HEK293 (cell line): ENCODE data around the gene MKNK2.

ENCODE experiments used
- CTCF ChIP-seq: fragments of 450-650 bp; formaldehyde crosslinking; IDR thresholded peaks from 2 replicates; pipeline ENCODE4 v1.5.1; 2016; ENCODE audit warnings: missing biosample characterization, missing genetic modification characterization
- HOXA7 ChIP-seq: sonication (generic); formaldehyde crosslinking; IDR thresholded peaks from 2 replicates; pipeline ENCODE4 v1.8.1; 2022; ENCODE audit warnings: missing genetic modification reagents, borderline replicate concordance
- ZBTB21 ChIP-seq: fragments of 450-650 bp; formaldehyde crosslinking; IDR thresholded peaks from 2 replicates; pipeline ENCODE4 v1.5.1; 2017; ENCODE audit warnings: missing biosample characterization, missing genetic modification characterization
- ZNF112 ChIP-seq: fragments of 450-650 bp; formaldehyde crosslinking; IDR thresholded peaks from 2 replicates; pipeline ENCODE4 v1.5.0; 2017; ENCODE audit warnings: missing biosample characterization, missing genetic modification characterization
- ZNF274 ChIP-seq, 2 experiments: fragments of 200-500 bp in 1 of 2; fragments of 450-650 bp in 1 of 2; sonication (Bioruptor generic) in 1 of 2; formaldehyde crosslinking in 1 of 2; IDR thresholded peaks; 2 replicates each; pipeline versions ENCODE4 v1.5.1 to v1.6.1; 2014 to 2016; ENCODE audit warnings: borderline replicate concordance in 1 of 2, inconsistent platforms in 1 of 2, low read length in 1 of 2, missing biosample characterization in 1 of 2, missing genetic modification characterization in 1 of 2
- ZNF292 ChIP-seq: fragments of 450-650 bp; formaldehyde crosslinking; IDR thresholded peaks from 2 replicates; pipeline ENCODE4 v1.5.1; 2016; ENCODE audit warnings: low read depth, missing biosample characterization, missing genetic modification characterization, borderline replicate concordance
- ZNF514 ChIP-seq: fragments of 450-650 bp; formaldehyde crosslinking; IDR thresholded peaks from 2 replicates; pipeline ENCODE4 v1.5.1; 2016; ENCODE audit warnings: missing biosample characterization, missing genetic modification characterization
- ZNF76 ChIP-seq: fragments of 450-650 bp; formaldehyde crosslinking; IDR thresholded peaks from 2 replicates; pipeline ENCODE4; 2016; ENCODE audit warnings: low read depth, missing biosample characterization, missing genetic modification characterization, borderline replicate concordance
- ZSCAN18 ChIP-seq: fragments of 450-650 bp; formaldehyde crosslinking; IDR thresholded peaks from 2 replicates; pipeline ENCODE4 v1.5.1; 2016; ENCODE audit warnings: missing biosample characterization, missing genetic modification characterization
- TF ChIP-seq, protein P1 (sequence below): fragments of 450-650 bp; formaldehyde crosslinking; IDR thresholded peaks from 2 replicates; pipeline ENCODE4 v1.5.1; 2016; ENCODE audit warnings: missing biosample characterization, missing genetic modification characterization, borderline replicate concordance

DNA sequence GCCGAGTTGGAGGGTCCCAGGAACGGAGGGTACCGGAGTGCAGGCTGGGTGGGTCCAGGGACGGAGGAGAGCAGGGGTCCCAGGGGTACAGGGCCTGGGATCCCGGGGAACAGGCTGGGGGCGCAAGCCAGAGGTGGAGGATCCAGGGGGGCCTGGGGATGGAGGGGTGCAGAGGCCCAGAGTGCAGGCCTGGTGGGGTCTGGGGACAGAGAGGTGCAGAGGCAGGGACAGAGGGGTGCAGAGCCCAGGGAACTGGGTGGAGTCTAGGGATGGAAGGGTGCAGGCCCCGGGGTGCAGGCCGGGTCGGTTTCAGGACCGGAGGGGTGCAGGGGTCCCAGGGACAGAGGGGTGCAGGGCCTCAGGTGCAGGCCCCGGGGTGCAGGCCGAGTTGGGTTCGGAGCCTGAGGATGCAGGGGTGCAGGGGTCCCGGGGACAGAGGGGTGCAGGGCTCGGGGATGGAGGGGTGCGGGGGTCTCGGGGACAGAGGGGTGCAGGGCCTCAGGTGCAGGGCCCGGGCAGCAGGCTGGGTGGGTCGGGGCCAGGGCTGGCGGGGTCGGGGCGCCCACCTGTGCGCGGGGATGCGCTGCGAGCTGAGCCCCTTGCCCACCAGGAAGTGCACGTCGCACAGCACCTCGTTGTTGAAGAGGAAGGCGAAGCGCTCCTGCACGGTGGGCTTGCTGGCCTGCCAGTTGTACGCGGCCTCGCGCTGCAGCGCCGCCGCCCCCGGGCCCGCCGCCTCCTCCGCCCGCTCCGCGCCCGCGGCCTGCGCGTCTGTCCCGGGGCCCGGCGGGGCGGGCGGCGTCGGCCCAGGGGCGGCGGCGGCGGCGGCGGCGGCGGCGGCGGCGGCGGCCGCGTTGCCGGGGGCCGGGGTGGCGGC lies 36.1 kb downstream of the MKNK2 start:
- TF ChIP-seq CTCF (tag by site-specific recombination) (no peak), ZNF292 (tag by site-specific recombination) (no peak), ZNF274 (IDR thresholded peaks at IDR 0.05; ENCODE audit: low read length) (no peak), ZNF274 (tag by site-specific recombination; IDR thresholded peaks at IDR 0.05; ENCODE audit: borderline replicate concordance) (no peak), ZNF514 (tag by site-specific recombination) (no peak), HOXA7 (CRISPR knock-in tag) (no peak), ZBTB21 (tag by site-specific recombination) (no peak), ZSCAN18 (no peak), ZNF112 (tag by site-specific recombination) (no peak), ZNF76 (tag by site-specific recombination) (no peak)
- TF ChIP-seq, protein P1, sequence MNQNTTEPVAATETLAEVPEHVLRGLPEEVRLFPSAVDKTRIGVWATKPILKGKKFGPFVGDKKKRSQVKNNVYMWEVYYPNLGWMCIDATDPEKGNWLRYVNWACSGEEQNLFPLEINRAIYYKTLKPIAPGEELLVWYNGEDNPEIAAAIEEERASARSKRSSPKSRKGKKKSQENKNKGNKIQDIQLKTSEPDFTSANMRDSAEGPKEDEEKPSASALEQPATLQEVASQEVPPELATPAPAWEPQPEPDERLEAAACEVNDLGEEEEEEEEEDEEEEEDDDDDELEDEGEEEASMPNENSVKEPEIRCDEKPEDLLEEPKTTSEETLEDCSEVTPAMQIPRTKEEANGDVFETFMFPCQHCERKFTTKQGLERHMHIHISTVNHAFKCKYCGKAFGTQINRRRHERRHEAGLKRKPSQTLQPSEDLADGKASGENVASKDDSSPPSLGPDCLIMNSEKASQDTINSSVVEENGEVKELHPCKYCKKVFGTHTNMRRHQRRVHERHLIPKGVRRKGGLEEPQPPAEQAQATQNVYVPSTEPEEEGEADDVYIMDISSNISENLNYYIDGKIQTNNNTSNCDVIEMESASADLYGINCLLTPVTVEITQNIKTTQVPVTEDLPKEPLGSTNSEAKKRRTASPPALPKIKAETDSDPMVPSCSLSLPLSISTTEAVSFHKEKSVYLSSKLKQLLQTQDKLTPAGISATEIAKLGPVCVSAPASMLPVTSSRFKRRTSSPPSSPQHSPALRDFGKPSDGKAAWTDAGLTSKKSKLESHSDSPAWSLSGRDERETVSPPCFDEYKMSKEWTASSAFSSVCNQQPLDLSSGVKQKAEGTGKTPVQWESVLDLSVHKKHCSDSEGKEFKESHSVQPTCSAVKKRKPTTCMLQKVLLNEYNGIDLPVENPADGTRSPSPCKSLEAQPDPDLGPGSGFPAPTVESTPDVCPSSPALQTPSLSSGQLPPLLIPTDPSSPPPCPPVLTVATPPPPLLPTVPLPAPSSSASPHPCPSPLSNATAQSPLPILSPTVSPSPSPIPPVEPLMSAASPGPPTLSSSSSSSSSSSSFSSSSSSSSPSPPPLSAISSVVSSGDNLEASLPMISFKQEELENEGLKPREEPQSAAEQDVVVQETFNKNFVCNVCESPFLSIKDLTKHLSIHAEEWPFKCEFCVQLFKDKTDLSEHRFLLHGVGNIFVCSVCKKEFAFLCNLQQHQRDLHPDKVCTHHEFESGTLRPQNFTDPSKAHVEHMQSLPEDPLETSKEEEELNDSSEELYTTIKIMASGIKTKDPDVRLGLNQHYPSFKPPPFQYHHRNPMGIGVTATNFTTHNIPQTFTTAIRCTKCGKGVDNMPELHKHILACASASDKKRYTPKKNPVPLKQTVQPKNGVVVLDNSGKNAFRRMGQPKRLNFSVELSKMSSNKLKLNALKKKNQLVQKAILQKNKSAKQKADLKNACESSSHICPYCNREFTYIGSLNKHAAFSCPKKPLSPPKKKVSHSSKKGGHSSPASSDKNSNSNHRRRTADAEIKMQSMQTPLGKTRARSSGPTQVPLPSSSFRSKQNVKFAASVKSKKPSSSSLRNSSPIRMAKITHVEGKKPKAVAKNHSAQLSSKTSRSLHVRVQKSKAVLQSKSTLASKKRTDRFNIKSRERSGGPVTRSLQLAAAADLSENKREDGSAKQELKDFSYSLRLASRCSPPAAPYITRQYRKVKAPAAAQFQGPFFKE (tag by site-specific recombination) = no peak
